GM03348 (cell line): ENCODE results near the gene CWC15.
A peak's percentile ranks its signal among the peaks of the same experiment; 100 is the strongest.
"Not testable (repeated sequence)": the region's sequence is repeated elsewhere in the genome, so short reads cannot be mapped to it uniquely, and the experiment has no call there.

ENCODE experiments used
- DNase-seq: peaks from one replicate; pipeline ENCODE4 v3.0.0; 2012; ENCODE audit warnings: low spot score

CWC15 gene

GRCh38 chr11:94954753-94955152, 18.6 kb downstream of the CWC15 start:
- no peak for DNase-seq

- DNase-seq: peak; percentile 64
Observed at GRCh38 chr11:94948070-94948617, 25.2 kb downstream of the CWC15 start.

- DNase-seq: no peak
Observed at GRCh38 chr11:94946812-94947211, 26.5 kb downstream of the CWC15 start.

- no peak for DNase-seq
Observed at GRCh38 chr11:94941131-94941530, 32.2 kb downstream of the CWC15 start.

- DNase-seq: no peak
Observed at GRCh38 chr11:94939346-94939745, 34.0 kb downstream of the CWC15 start.

- DNase-seq: peak; percentile 78
Observed at GRCh38 chr11:94938095-94939055, 35.0 kb downstream of the CWC15 start.

- DNase-seq: no peak
Observed at GRCh38 chr11:94934846-94935245, 38.5 kb downstream of the CWC15 start.

- no peak for DNase-seq
Observed at GRCh38 chr11:94934362-94934761, 39.0 kb downstream of the CWC15 start.

GRCh38 chr11:94933223-94934130, 39.9 kb downstream of the CWC15 start:
- peak; percentile 85 for DNase-seq

GRCh38 chr11:94932503-94932902, 40.9 kb downstream of the CWC15 start:
- no peak for DNase-seq

- DNase-seq: not testable (repeated sequence)
Observed at GRCh38 chr11:94932072-94932471, 41.3 kb downstream of the CWC15 start.

GRCh38 chr11:94928117-94928990, 45.0 kb downstream of the CWC15 start:
- DNase-seq: no peak

GRCh38 chr11:94926698-94927237, 46.6 kb downstream of the CWC15 start:
- DNase-seq: peak; percentile 92

GRCh38 chr11:94926271-94926625, 47.1 kb downstream of the CWC15 start:
- no peak for DNase-seq

GRCh38 chr11:94925422-94926270, 47.7 kb downstream of the CWC15 start:
- no peak for DNase-seq

GRCh38 chr11:94924612-94925011, 48.7 kb downstream of the CWC15 start:
- DNase-seq: no peak

- DNase-seq: no peak
Observed at GRCh38 chr11:94924171-94924572, 49.2 kb downstream of the CWC15 start.

- DNase-seq: no peak
Observed at GRCh38 chr11:94923004-94923334, 50.4 kb downstream of the CWC15 start.

GRCh38 chr11:94922321-94923003, 50.9 kb downstream of the CWC15 start:
- no peak for DNase-seq

GRCh38 chr11:94920311-94920710, 53.0 kb downstream of the CWC15 start:
- DNase-seq: no peak
